Left renal cortex interstitium (tissue), 4 donors: ENCODE results near the gene FAM200A. TPM values are rescaled to one million over a fixed set of nuclear protein-coding genes. Genes with fewer than 3 reads are reported as not detected.
"Not testable (repeated sequence)": the region's sequence is repeated elsewhere in the genome, so short reads cannot be mapped to it uniquely, and the experiment has no call there.

Source experiments
- DNase-seq, 4 donors: peaks; one replicate each; pipeline ENCODE4 v3.0.0-alpha.2; 2013; ENCODE audit warnings: low read depth in 4 of 4, low spot score in 2 of 4, missing footprints in 1 of 4
- polyA plus RNA-seq, 4 donors: library from polyadenylated mRNA; unstranded; fragments of 120-200 nt; gene quantifications; one replicate each; pipeline ENCODE4 v1.2.1, GENCODE V29; 2013; ENCODE audit not compliant: insufficient read length in 4 of 4

The FAM200A gene
- polyA plus RNA-seq, 4 donors, result 13.3 to 16.9 (median 15.6) TPM

- DNase-seq, result no peak
Observed at GRCh38 chr7:99514050-99514449, 37.9 kb downstream of the FAM200A start.

- no peak for DNase-seq
Observed at GRCh38 chr7:99505324-99505662, 46.6 kb downstream of the FAM200A start.

- peak; percentile 96 to 99 (median 98) for DNase-seq
Observed at GRCh38 chr7:99504603-99505323, 47.2 kb downstream of the FAM200A start, which contains the start of gene ZKSCAN5. TSS of gene ZKSCAN5 (plus strand) at chr7:99504662. CDS start at chr7:99506045, 1,383 bp downstream.

GRCh38 chr7:99504281-99504602 is 47.7 kb downstream of the FAM200A start:
- no peak for DNase-seq

- not testable (repeated sequence) for DNase-seq
Observed at GRCh38 chr7:99501236-99501635, 50.7 kb downstream of the FAM200A start.

GRCh38 chr7:99500637-99501009 is 51.3 kb downstream of the FAM200A start:
- DNase-seq, result no peak

- peak; percentile 82 to 94 (median 84) for DNase-seq
Observed at GRCh38 chr7:99499721-99500636, 51.9 kb downstream of the FAM200A start, which contains the start of gene ZNF394. TSS of gene ZNF394 (minus strand) at chr7:99500281. CDS start at chr7:99500093, 188 bp downstream.

GRCh38 chr7:99499371-99499720 is 52.6 kb downstream of the FAM200A start:
- no peak for DNase-seq

- DNase-seq, result no peak
Observed at GRCh38 chr7:99498546-99498944, 53.4 kb downstream of the FAM200A start.

GRCh38 chr7:99497766-99498545 is 54.0 kb downstream of the FAM200A start:
- DNase-seq, result no peak

Other genes starting within 250 kb of the FAM200A start
- 100 to 1,000 TPM; 105 to 116 (median 107) TPM for gene ARPC1A, start 226.2 kb downstream of the FAM200A start, polyA plus RNA-seq
- gene ARPC1B, start 177.4 kb downstream of the FAM200A start, polyA plus RNA-seq, result 10 to 100 TPM; 28.1 to 43.0 (median 35.5) TPM
- gene PDAP1, start 143.5 kb downstream of the FAM200A start, polyA plus RNA-seq, result 100 to 1,000 TPM; 145 to 161 (median 149) TPM
- gene BUD31, start 143.1 kb downstream of the FAM200A start, polyA plus RNA-seq, result 100 to 1,000 TPM; 102 to 120 (median 108) TPM
- 1 to 10 TPM; 4.2 to 5.4 (median 4.9) TPM for gene PTCD1, start 113.3 kb downstream of the FAM200A start, polyA plus RNA-seq
- gene CPSF4, start 113.2 kb downstream of the FAM200A start, polyA plus RNA-seq, result 10 to 100 TPM; 23.0 to 47.7 (median 36.0) TPM
- gene ATP5MF, start 85.9 kb downstream of the FAM200A start, polyA plus RNA-seq, result 100 to 1,000 TPM; 380 to 500 (median 431) TPM
- gene ZNF789, start 79.2 kb downstream of the FAM200A start, polyA plus RNA-seq, result 10 to 100 TPM; 18.8 to 68.8 (median 36.4) TPM
- 10 to 100 TPM; 13.5 to 20.8 (median 16.1) TPM for gene ZNF394, start 51.8 kb downstream of the FAM200A start, polyA plus RNA-seq
- gene ZKSCAN5, start 47.5 kb downstream of the FAM200A start, polyA plus RNA-seq, result 10 to 100 TPM; 14.8 to 16.7 (median 16.1) TPM
- gene ZNF655, start 6.5 kb upstream of the FAM200A start, polyA plus RNA-seq, result 100 to 1,000 TPM in 1 of 4 donors, 10 to 100 TPM in 3; 65.7 to 112 (median 83.5) TPM
- gene TMEM225B, start 46.2 kb upstream of the FAM200A start, polyA plus RNA-seq, result 1 to 10 TPM; 2.0 to 2.4 (median 2.1) TPM
- 10 to 100 TPM; 17.3 to 21.4 (median 19.6) TPM for gene ZSCAN25, start 64.8 kb upstream of the FAM200A start, polyA plus RNA-seq
- gene CYP3A5, start 127.9 kb upstream of the FAM200A start, polyA plus RNA-seq, result 1 to 10 TPM; 1.5 to 2.8 (median 1.8) TPM
- gene CYP3A7, start 183.1 kb upstream of the FAM200A start, polyA plus RNA-seq, result 10 to 100 TPM in 1 of 4 donors, 1 to 10 TPM in 1, under 1 TPM in 2; 0.29 to 23.5 (median 1.1) TPM
- gene CYP3A4, start 232.1 kb upstream of the FAM200A start, polyA plus RNA-seq, result under 1 TPM; 0.20 to 0.46 (median 0.24) TPM